Ovary (tissue), 3 donors: ENCODE results near the gene VWA2.

Source experiments
- POLR2A ChIP-seq: fragments of 450-650 bp; IDR thresholded peaks from one replicate; pipeline ENCODE4 v1.6.1; 2017; ENCODE audit warnings: antibody characterized with exemption, mild to moderate bottlenecking, moderate library complexity
- TF ChIP-seq, protein P1 (sequence below), 3 donors: fragments of 450-650 bp in 2 of 3; fragments of 200-600 bp in 1 of 3; IDR thresholded peaks; one replicate each; pipeline versions ENCODE4 v1.5.1 to v1.8.0; 2016 to 2022; ENCODE audit warnings: antibody characterized with exemption in 3 of 3, mild to moderate bottlenecking in 1 of 3
- donor health status: DM: no; HTN: no; CAD: no.

- TF ChIP-seq, protein P1, sequence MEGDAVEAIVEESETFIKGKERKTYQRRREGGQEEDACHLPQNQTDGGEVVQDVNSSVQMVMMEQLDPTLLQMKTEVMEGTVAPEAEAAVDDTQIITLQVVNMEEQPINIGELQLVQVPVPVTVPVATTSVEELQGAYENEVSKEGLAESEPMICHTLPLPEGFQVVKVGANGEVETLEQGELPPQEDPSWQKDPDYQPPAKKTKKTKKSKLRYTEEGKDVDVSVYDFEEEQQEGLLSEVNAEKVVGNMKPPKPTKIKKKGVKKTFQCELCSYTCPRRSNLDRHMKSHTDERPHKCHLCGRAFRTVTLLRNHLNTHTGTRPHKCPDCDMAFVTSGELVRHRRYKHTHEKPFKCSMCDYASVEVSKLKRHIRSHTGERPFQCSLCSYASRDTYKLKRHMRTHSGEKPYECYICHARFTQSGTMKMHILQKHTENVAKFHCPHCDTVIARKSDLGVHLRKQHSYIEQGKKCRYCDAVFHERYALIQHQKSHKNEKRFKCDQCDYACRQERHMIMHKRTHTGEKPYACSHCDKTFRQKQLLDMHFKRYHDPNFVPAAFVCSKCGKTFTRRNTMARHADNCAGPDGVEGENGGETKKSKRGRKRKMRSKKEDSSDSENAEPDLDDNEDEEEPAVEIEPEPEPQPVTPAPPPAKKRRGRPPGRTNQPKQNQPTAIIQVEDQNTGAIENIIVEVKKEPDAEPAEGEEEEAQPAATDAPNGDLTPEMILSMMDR (IDR thresholded peaks at IDR 0.05) = no peak
- no peak for TF ChIP-seq POLR2A
These were observed 90.7 kb downstream of the VWA2 start for GRCh38 chr10:114329634-114330365.
